Right atrium auricular region (tissue), 2 donors: ENCODE measurements around the gene LRAT. TPM values are rescaled to one million over a fixed set of nuclear protein-coding genes. Genes with fewer than 3 reads are reported as not detected.

ENCODE experiments used
- DNase-seq: peaks from one replicate; pipeline ENCODE4 v3.0.0-alpha.2; 2019; ENCODE audit warnings: low spot score
- H3K27ac ChIP-seq, 2 donors: fragments of 200-600 bp; sonication (generic); 1 replicate in 1 of 2; 2 replicates in 1 of 2; pipeline ENCODE4 v1.5.1; 2016 to 2019
- H3K27me3 ChIP-seq, 2 donors: fragments of 200-600 bp; sonication (generic); one replicate each; pipeline versions ENCODE4 v1.5.1 to v1.6.0; 2017 to 2019
- H3K36me3 ChIP-seq: fragments of 200-600 bp; sonication (generic); one replicate; pipeline ENCODE4 v1.5.1; 2016
- H3K4me1 ChIP-seq, 2 donors: fragments of 200-600 bp; sonication (generic); one replicate each; pipeline versions ENCODE4 v1.5.1 to v1.6.0; 2017 to 2019
- H3K4me3 ChIP-seq, 2 donors: fragments of 200-600 bp; sonication (generic); 1 replicate in 1 of 2; 2 replicates in 1 of 2; pipeline ENCODE4 v1.5.1; 2017 to 2019; ENCODE audit warnings: mild to moderate bottlenecking in 1 of 2, moderate library complexity in 1 of 2
- H3K9me3 ChIP-seq, 2 donors: fragments of 200-600 bp; sonication (generic); one replicate each; pipeline ENCODE4 v1.5.1; 2019
- total RNA-seq, 2 donors: library from RNA; depleted of rRNA; stranded (reverse); fragments of >200 nt; gene quantifications; one replicate each; pipeline ENCODE4 v1.1.0, GENCODE V29; 2016
- TF ChIP-seq, protein P1 (sequence below), 2 donors: fragments of 200-600 bp; sonication (generic); IDR thresholded peaks; one replicate each; pipeline ENCODE4 v1.5.1; 2019; ENCODE audit warnings: antibody characterized with exemption in 2 of 2

Gene LRAT
- total RNA-seq, 2 donors from 2014 or later: 0.15 to 0.35 TPM

DNA sequence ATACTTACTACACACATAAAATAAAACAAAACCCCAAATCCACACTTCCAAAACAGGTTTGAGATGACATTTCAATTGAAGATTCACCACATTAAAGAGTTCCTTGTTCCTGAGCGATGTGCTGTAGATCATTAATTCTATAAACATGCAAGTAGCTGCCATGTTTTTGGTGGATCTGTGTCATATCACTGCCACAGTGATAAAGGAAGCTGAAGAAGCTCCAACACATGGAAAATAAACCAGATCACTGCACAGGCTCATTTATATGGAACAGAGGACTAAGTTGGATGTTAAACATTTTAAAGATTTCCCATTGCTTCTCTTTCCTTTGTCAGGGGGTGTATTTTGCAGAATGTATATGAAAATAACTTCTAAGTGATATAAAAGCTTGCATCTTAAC, 34.5 kb downstream of the LRAT start:
- no peaks in the 10 kb centered on the region for H3K27me3 ChIP-seq

GRCh38 chr4:154779362-154779947, 35.7 kb downstream of the LRAT start:
- Histone ChIP-seq H3K27me3 (no peaks in the 10 kb centered on the region), H3K27ac (no peak overlapping the region), H3K4me1 (no peaks in the 10 kb centered on the region), H3K4me3 (no peak overlapping the region), H3K36me3 (no peaks in the 10 kb centered on the region), H3K9me3 (no peaks in the 10 kb centered on the region)
- TF ChIP-seq, protein P1, sequence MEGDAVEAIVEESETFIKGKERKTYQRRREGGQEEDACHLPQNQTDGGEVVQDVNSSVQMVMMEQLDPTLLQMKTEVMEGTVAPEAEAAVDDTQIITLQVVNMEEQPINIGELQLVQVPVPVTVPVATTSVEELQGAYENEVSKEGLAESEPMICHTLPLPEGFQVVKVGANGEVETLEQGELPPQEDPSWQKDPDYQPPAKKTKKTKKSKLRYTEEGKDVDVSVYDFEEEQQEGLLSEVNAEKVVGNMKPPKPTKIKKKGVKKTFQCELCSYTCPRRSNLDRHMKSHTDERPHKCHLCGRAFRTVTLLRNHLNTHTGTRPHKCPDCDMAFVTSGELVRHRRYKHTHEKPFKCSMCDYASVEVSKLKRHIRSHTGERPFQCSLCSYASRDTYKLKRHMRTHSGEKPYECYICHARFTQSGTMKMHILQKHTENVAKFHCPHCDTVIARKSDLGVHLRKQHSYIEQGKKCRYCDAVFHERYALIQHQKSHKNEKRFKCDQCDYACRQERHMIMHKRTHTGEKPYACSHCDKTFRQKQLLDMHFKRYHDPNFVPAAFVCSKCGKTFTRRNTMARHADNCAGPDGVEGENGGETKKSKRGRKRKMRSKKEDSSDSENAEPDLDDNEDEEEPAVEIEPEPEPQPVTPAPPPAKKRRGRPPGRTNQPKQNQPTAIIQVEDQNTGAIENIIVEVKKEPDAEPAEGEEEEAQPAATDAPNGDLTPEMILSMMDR (IDR thresholded peaks at IDR 0.05): peak; percentile 9 to 55
- DNase-seq: no peak

More for the DNA sequence above, 34.5 kb downstream of the LRAT start:
- no peak for DNase-seq
- Histone ChIP-seq H3K27ac (no peak overlapping the region), H3K4me1 (no peaks in the 10 kb centered on the region), H3K4me3 (no peak overlapping the region), H3K9me3 (no peaks in the 10 kb centered on the region), H3K36me3 (no peaks in the 10 kb centered on the region)
- TF ChIP-seq, protein P1 (IDR thresholded peaks at IDR 0.05): no peak

DNA sequence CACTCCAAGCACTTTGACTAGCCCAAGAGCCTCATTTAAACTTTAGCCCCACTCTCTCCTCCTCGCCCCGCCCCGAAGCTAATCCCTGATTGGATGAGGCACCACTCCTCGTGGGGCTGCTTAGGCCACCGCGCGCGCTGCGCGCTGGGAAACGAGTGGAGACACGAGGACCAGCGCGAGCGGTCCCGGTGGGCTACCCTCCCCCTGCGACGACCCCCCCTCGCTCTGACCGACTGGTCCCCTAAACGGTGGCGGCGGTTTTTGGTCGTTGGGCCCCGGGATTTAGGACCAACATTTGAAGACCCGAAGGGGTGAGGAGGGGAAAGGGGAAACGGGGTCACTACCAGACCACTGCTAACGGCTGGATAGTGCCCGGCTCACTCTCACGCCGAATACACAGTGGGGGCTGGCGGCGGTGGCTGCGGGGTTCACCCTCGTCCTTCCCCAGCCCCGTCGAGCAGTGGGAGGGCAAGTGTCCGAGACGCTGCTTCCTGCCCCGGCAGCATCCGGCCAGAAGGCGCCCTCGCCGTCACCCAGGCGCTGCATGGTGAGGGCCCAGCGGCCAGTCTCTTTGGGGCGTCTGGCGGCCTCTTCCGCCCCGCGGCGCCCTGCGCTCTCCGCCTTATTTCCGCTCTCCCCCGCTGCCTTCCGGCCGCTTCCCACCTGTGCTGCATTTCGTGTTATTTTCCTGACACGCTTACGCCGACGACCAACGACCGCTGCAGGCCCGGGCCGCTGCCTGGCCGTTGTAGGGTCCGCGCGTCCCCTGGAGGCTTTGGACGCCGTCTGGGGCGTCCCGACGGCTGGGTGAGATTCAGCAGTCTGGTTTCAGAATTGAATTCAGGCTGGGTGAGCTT, 37.6 kb downstream of the LRAT start, which contains the start of gene RBM46:
Gene RBM46, plus strand, starts transcription at position 147 of the 857 bp plus-strand sequence. CDS start 15,481 bp downstream, outside the sequence.
- no peaks in the 10 kb centered on the region for H3K36me3 ChIP-seq
- no peaks in the 10 kb centered on the region for H3K27me3 ChIP-seq
- TF ChIP-seq, protein P1 (IDR thresholded peaks at IDR 0.05): no peak
- no peaks in the 10 kb centered on the region for H3K9me3 ChIP-seq
- no peak for DNase-seq
- no peaks in the 10 kb centered on the region for H3K4me1 ChIP-seq
- no peak within 1 kb of the TSS for H3K27ac ChIP-seq
- H3K4me3 ChIP-seq: no peak within 1 kb of the TSS

DNA sequence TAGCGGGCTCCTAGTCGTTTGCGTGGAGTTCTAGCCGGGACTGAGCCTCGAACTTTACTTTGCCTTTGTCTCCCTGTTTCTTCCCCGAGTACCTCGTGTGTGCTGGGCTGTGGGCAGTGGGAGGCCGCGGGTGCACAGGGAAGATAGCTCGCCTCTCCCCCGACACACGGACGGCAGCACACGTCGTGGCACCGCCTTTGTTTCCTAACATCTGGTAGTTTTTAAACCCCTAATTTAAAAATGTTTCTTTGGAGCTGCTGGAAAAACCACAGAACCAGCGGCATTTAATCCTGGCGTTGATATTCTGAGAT, 38.1 kb downstream of the LRAT start:
- Histone ChIP-seq H3K27me3 (no peaks in the 10 kb centered on the region), H3K9me3 (no peaks in the 10 kb centered on the region), H3K4me3 (no peak overlapping the region), H3K27ac (no peak overlapping the region), H3K4me1 (no peaks in the 10 kb centered on the region), H3K36me3 (no peaks in the 10 kb centered on the region)
- TF ChIP-seq, protein P1 (IDR thresholded peaks at IDR 0.05): no peak
- DNase-seq: no peak

Other genes with a start within 250 kb of the LRAT start
- 10 to 100 TPM; 21.1 to 30.1 TPM for gene PLRG1, start 193.6 kb upstream of the LRAT start, total RNA-seq
- not detected for gene FGB, start 181.0 kb upstream of the LRAT start, total RNA-seq
- not detected for gene FGA, start 153.3 kb upstream of the LRAT start, total RNA-seq
- gene FGG, start 131.3 kb upstream of the LRAT start, total RNA-seq: not detected
- gene RBM46, start 37.3 kb downstream of the LRAT start, total RNA-seq: not detected